Activated CD4-positive, alpha-beta T cell treated with anti-CD3 and anti-CD28 coated beads for 4 hours (primary cell): ENCODE data around the gene SIT1.
"Not testable (repeated sequence)": the region's sequence is repeated elsewhere in the genome, so short reads cannot be mapped to it uniquely, and the experiment has no call there.

ENCODE experiments used
- DNase-seq, 2 donors: peaks; one replicate each; pipeline ENCODE4 v3.0.0-alpha.2; 2020

Gene SIT1

GRCh38 chr9:35658137-35658967, 7.6 kb upstream of the SIT1 start, which contains the start of gene CCDC107:
Gene CCDC107, plus strand, starts transcription at chr9:35658292. Its CDS starts 88 bp downstream, at chr9:35658380.
- DNase-seq: peak; percentile 79 to 87

DNA sequence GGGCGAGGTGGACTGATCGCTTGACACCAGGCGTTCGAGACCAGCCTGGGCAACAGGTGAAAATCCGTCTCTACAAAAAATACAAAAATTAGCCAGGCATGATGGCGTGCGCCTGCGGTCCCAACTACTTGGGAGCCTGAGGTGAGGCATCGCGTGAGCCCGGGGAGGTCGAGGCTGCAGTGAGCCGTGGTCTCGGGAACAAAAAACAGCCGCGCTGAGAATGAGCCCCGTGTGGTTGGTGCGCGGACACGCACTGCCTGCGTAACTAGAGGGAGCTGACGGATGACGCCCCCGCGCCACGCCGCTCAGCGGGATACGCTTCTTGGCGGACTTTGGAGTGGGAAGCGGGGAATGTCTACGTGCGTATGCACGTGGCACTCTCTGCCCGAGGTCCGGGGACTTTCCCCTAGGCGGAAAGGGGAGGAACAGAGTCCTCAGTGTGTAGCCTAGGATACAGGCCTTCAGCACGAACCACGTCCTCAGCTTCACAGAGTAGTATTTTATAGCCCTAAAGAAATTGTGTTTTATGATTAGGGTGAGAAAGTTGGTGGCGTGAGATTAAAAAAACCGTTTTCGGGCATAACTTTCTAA, 6.9 kb upstream of the SIT1 start, which contains the start of gene RMRP:
Gene RMRP (minus strand): TSS at position 474 of the 591 bp plus-strand sequence.
- peak; percentile 92 to 95 for DNase-seq

DNA sequence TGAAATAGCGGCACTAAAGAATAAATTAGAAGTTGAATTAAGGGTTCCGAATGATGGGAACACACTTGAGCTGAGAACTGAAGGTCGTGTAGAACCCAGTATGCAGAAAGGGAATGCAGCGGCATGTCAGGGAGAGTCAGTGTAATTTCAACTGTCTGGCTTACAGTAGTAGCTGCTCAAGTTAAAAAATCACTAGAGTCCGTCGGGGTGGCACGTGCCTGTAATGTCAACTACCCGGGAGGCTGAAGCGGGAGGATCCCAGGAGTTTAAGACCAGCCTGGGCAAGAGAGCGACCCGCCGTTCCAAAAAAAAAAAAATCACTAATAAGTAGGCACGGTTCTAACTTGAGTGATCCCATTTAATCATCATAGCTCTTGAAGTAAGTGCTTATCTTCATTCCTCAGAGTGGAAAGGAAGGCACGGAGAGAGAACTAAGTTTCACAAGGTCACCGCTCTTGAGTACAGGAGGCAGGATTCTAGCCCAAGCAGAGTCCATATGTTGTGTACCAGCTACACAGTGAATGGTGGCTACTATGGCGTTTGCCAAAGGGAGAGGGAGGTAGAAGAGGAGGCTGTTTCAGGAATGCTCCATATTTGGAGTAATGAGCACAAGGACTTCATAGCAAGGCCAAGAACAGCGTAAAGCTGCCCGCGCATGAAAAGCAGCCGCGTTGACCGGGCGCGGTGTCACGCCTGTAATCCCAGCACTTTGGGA, 6.3 kb upstream of the SIT1 start:
- DNase-seq: no peak

- DNase-seq: no peak
Observed at GRCh38 chr9:35656348-35656747, 5.6 kb upstream of the SIT1 start.

- DNase-seq: no peak
Observed at GRCh38 chr9:35653611-35654010, 2.9 kb upstream of the SIT1 start.

DNA sequence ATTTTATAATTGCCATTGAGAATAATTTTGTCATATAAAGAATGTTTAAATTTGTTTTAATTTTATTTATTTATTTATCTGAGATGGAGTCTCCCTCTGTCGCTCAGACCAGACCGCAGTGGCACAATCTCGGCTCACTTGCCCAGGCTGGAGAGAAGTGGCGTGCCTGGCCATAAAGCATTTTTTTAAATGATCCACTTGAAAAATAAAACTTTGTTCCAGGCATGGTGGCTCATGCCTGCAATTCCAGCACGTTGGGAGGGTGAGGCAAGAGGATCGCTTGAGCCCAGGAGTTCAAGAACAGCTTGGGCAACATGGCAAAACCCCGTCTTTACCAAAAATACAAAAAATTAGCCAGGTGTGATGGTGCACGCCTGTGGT, 2.1 kb upstream of the SIT1 start:
- DNase-seq: no peak

DNA sequence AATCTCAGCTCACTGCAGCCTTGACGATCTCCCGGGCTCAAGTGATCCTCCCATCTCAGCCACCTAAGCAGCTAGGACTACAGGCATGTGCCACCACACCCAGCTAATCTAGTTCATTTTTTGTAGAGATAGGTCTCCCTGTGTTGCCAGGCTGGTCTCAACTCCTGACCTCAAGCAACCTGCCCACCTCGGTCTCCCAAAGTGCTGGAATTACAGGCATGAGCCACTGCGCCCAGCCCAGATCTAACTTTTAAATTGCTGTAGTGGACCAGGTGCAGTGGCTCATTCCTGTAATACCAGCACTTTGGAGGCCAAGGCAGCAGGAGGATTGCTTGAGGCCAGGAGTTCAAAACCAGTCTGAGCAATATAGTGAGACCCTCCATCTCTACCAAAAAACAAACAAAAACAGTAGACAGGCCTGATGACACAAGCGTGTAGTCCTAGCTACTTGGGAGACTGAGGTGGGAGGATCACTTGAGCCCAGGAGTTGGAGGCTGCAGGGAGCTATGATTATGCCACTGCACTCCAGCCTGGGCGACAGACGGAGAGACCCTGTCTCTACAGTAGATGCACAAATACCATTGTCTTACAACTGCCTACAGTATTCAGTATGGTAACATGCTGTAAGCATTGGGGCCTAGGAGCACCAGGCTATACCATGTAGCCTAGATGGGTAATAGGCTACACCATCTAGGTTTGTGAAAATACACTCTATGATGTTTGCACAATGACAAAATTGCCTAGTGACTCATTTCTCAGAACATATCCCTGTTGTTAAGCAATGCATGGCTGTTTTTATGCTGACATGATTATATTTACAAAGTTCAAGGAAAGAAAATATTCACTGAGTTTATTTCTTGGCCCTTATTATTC, 1.5 kb upstream of the SIT1 start:
- no peak for DNase-seq

DNA sequence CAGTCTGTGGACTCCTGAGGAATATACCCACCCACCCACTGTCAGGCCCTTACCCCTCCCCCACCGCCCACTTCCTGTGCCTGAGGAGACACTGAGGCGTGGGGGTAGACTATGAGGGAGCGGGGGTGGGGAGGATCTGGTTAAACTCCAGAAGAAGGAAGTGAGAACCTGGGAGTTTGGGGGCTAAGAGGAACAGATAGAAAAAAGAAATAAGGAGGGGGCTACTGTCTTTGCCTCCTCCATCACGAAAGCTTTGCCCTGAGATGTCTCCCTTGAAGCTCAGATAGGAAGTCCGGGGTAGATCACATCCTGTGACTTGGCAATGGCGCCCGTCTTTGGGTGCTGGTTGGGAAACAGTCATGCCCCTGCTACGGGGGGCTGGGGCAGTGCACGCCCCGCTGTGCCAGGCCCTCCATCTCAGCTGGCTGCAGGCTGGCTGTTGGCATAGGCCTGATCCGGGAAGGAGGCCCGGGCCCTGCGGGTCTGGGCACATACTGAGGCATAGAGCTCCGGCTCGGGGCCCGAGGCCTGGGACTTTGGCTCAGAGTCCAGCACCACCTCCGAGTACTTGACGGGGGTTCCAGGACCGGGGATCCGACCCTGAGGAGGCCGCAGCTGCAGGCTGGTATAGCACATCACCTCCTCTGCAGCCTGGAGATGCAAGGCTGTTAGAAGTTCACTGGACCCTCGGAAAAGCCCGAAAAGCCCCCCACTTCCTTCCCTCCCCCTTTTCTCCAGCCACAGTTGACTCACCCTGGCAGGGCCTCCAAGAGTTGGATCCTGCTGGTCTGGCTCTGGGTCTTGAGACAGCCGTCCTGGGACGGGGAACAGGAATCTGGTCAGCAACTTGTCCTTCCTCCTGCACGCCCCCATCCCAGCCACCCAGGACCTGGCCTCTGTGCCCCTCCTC, 1.0 kb downstream of the SIT1 start:
- DNase-seq: peak; percentile 53 to 64

DNA sequence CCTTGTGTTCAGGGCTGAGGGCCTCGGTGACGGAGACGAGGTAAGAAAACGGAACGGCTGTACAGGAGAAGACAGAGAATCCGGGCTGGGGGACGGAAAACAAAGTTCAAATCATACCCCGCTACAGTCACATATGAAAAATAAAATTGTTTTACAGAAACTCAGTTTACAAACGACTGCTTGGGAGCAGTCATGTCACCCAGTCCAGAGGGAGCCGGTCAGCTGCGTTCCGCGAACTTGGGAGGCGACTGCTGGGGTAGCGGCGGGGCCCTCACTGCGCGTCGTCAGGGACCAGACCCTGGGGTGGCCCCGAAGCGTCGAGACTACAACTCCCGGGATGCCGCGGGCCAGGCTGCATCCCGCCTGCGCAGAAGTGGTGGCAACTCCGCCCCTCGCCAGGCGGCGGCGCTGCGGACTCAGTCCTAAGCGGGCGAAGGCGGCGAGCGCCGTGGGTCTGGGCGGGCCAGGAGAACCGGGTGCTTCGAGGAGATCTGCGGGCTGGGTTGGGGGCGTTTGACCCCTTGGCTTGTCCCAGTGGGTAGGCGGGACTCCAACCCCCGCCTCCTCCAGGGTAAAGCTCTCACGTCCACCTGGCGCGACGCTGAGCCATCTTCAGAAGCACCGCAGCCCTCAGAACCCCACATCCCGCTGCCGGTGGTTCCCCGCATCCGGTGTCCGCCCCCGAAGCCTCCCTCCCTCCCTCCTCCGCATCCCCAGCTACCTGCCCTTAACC, 4.0 kb downstream of the SIT1 start:
- DNase-seq: peak; percentile 88 to 89

GRCh38 chr9:35646153-35646532, 4.6 kb downstream of the SIT1 start:
- no peak for DNase-seq

- DNase-seq: not testable (repeated sequence)
Observed at GRCh38 chr9:35645736-35646135, 5.0 kb downstream of the SIT1 start.

GRCh38 chr9:35643046-35643445, 7.7 kb downstream of the SIT1 start:
- no peak for DNase-seq

GRCh38 chr9:35641478-35641877, 9.3 kb downstream of the SIT1 start:
- DNase-seq: not testable (repeated sequence)

DNA sequence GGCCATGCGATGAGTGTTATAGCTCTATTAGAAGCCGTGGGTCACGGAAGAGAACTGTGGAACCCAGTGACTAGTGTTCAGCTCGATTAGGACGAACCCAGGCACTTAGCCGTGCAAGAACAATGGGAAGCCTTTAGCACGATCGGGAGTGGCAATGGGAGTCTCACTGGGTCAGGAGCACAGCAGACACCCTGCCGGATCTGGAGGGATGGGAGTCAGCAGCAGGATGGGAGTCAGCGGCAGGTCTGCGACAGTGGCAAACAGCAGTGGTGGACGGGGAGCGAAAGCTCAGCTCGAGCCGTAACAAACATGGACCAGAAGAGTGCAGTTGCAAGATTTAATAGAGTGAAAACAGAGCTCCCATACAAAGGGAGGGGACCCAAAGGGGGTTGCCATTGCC, 10.3 kb downstream of the SIT1 start:
- DNase-seq: not testable (repeated sequence)

DNA sequence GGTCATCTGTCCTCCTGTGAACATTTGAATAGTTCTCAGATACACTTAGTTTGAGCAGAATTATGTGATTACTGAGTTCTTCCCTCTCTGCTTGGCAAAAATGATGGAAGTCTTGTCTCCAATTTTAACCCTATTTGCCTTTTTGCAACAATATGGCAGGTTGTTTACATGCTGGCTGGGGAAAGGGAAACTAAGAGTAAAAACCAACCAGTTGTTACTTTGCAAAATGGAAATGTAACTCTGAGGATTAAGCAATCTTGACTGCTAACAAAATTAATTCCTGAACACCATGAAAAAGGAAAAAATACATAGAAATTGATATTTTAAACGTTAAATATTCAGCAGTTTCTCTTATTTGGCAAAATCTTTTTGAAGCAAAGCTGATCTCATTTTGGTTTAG, 11.1 kb downstream of the SIT1 start:
- no peak for DNase-seq

GRCh38 chr9:35639225-35639624, 11.5 kb downstream of the SIT1 start:
- not testable (repeated sequence) for DNase-seq

GRCh38 chr9:35638751-35639150, 12.0 kb downstream of the SIT1 start:
- DNase-seq: not testable (repeated sequence)

GRCh38 chr9:35637427-35637955, 13.2 kb downstream of the SIT1 start:
- not testable (repeated sequence) for DNase-seq

- DNase-seq: not testable (repeated sequence)
Observed at GRCh38 chr9:35636877-35637246, 13.9 kb downstream of the SIT1 start.

- DNase-seq: no peak
Observed at GRCh38 chr9:35636135-35636876, 14.4 kb downstream of the SIT1 start.
